Measurements from ENCODE around the gene LIAS.

GRCh38 chr4:39452153-39452859, 6.5 kb upstream of the LIAS start:
- TF ChIP-seq CTCF (IDR thresholded peaks at IDR 0.05; ENCODE audit: insufficient read depth, low read length, poor library complexity, severe bottlenecking): no peak
- TF ChIP-seq EZH2phosphoT487 (conservative IDR thresholded peaks at IDR 0.05; ENCODE audit: low read length): no peak
